Caco-2 (cell line): ENCODE data around the gene POFUT2. TPM values are rescaled to one million over a fixed set of nuclear protein-coding genes. Genes with fewer than 3 reads are reported as not detected.

ENCODE experiments used
- BruUV-seq: library from RNA; stranded (reverse); fragments of 400-500 nt; replicated peaks from 2 replicates; lab custom pipeline; 2021; lab: Mats Ljungman, UMichigan
- CTCF ChIA-PET: fragments of 300-600 bp; sonication (Branson Sonifier 250); formaldehyde crosslinking; loops from one replicate; lab custom pipeline; 2022; ENCODE audit warnings: antibody characterized with exemption; lab: Charles Lee
- POLR2A ChIA-PET: fragments of 300-600 bp; sonication (Branson Sonifier 250); formaldehyde crosslinking; loops from one replicate; lab custom pipeline; 2022; ENCODE audit warnings: antibody characterized with exemption; lab: Charles Lee
- DNase-seq, 2 experiments: peaks; one replicate each; pipeline versions ENCODE4 v3.0.0 to v3.0.0-alpha.2; 2020 to 2022
- H3K27me3 ChIP-seq: replicated peaks from 2 replicates; pipeline ENCODE4 v1.6.0; 2011; ENCODE audit warnings: low read length; ENCODE audit not compliant: control insufficient read depth, insufficient read depth
- H3K36me3 ChIP-seq: 2 replicates; pipeline ENCODE4 v1.5.1; 2011; ENCODE audit warnings: low read length; ENCODE audit not compliant: control insufficient read depth, insufficient read depth
- H3K4me1 ChIP-seq: fragments of 250-450 bp; sonication (Bioruptor Pico); 2 replicates; pipeline ENCODE4 v1.5.1; 2020; ENCODE audit warnings: mild to moderate bottlenecking
- H3K4me3 ChIP-seq: 2 replicates; pipeline ENCODE4 v1.5.1; 2011; ENCODE audit warnings: low read depth, mild to moderate bottlenecking, control low read depth, low read length
- H3K9me3 ChIP-seq: fragments of 250-450 bp; sonication (Bioruptor Pico); 2 replicates; pipeline ENCODE4 v1.5.1; 2020; ENCODE audit warnings: mild to moderate bottlenecking, moderate library complexity
- H3K27ac Mint-ChIP-seq: one replicate; pipeline ENCODE4 v1.8.0; 2022; ENCODE audit warnings: mixed read lengths; ENCODE audit not compliant: unreplicated experiment
- H3K27me3 Mint-ChIP-seq: one replicate; pipeline ENCODE4 v1.8.0; 2022; ENCODE audit warnings: mixed read lengths; ENCODE audit not compliant: insufficient read depth, unreplicated experiment
- H3K36me3 Mint-ChIP-seq: one replicate; pipeline ENCODE4 v1.8.0; 2022; ENCODE audit warnings: mild to moderate bottlenecking, mixed read lengths; ENCODE audit not compliant: insufficient read depth, unreplicated experiment
- H3K4me1 Mint-ChIP-seq: one replicate; pipeline ENCODE4 v1.8.0; 2022; ENCODE audit warnings: low read depth, mixed read lengths; ENCODE audit not compliant: unreplicated experiment
- H3K4me3 Mint-ChIP-seq: one replicate; pipeline ENCODE4 v1.8.0; 2022; ENCODE audit warnings: mild to moderate bottlenecking, moderate library complexity, mixed read lengths; ENCODE audit not compliant: unreplicated experiment
- H3K9me3 Mint-ChIP-seq: one replicate; pipeline ENCODE4 v1.8.0; 2022; ENCODE audit warnings: mixed read lengths; ENCODE audit not compliant: unreplicated experiment
- CTCF ChIP-seq, 2 experiments: fragments of 200-600 bp in 1 of 2; IDR thresholded peaks; 1 replicate in 1 of 2; 2 replicates in 1 of 2; pipeline versions ENCODE4 v1.5.1 to v1.8.0; 2011 to 2022; ENCODE audit warnings: antibody characterized with exemption in 1 of 2, control low read depth in 1 of 2, inconsistent platforms in 1 of 2, low read depth in 1 of 2, low read length in 1 of 2, mild to moderate bottlenecking in 1 of 2, moderate library complexity in 1 of 2; ENCODE audit not compliant: insufficient read depth in 1 of 2, severe bottlenecking in 1 of 2, unreplicated experiment in 1 of 2
- intact Hi-C: fragments of 100-400 bp; cut with micrococcal nuclease; formaldehyde crosslinking; loops from one replicate; pipeline ENCODE4 v1.10.0; 2022; ENCODE audit not compliant: unreplicated experiment
- total RNA-seq: library from RNA; stranded (reverse); gene quantifications from 2 replicates; pipeline ENCODE4 v1.2.3, GENCODE V29; 2022

The POFUT2 gene
- total RNA-seq, 1 experiment from 2014 or later: 32.0 TPM

- H3K4me1 Mint-ChIP-seq: no peaks in the 10 kb centered on the region
- no peak for TF ChIP-seq CTCF (IDR thresholded peaks at IDR 0.05; ENCODE audit: insufficient read depth in 1 of 2, low read depth in 1 of 2, low read length in 1 of 2, severe bottlenecking in 1 of 2, unreplicated experiment in 1 of 2)
- H3K36me3 Mint-ChIP-seq: peaks cover 7% of the 10 kb centered on the region
- ChIA-PET CTCF (interaction anchor here (0.6 kb wide), 1 partner anchor 338 kb away, joined by 3 read pairs; no protein-coding TSS in a partner anchor), POLR2A (no interaction called here)
- H3K27me3 Mint-ChIP-seq: no peaks in the 10 kb centered on the region
- H3K4me3 ChIP-seq: no peak overlapping the region
- no peaks in the 10 kb centered on the region for H3K9me3 Mint-ChIP-seq
- no peaks in the 10 kb centered on the region for H3K36me3 ChIP-seq
- no peak for DNase-seq
- intact Hi-C loops: no loop called here
- no TSS peak for BruUV-seq
- no peaks in the 10 kb centered on the region for H3K27me3 ChIP-seq
- H3K4me1 ChIP-seq: peaks cover 26% of the 10 kb centered on the region
- H3K9me3 ChIP-seq: no peaks in the 10 kb centered on the region
- H3K4me3 Mint-ChIP-seq: no peak overlapping the region
- H3K27ac Mint-ChIP-seq: no peak overlapping the region
These were observed 33.8 kb downstream of the POFUT2 start for GRCh38 chr21:45253633-45254459.

GRCh38 chr21:45253180-45253579 is 34.5 kb downstream of the POFUT2 start:
- POLR2A ChIA-PET: no interaction called here
- H3K4me1 Mint-ChIP-seq: no peaks in the 10 kb centered on the region
- no peaks in the 10 kb centered on the region for H3K27me3 Mint-ChIP-seq
- no peak for DNase-seq
- H3K36me3 Mint-ChIP-seq: peaks cover 3% of the 10 kb centered on the region
- H3K27me3 ChIP-seq: no peaks in the 10 kb centered on the region
- no peaks in the 10 kb centered on the region for H3K9me3 Mint-ChIP-seq
- no TSS peak for BruUV-seq
- H3K4me3 Mint-ChIP-seq: no peak overlapping the region
- H3K4me3 ChIP-seq: no peak overlapping the region
- H3K36me3 ChIP-seq: no peaks in the 10 kb centered on the region
- no peaks in the 10 kb centered on the region for H3K9me3 ChIP-seq
- no peak for TF ChIP-seq CTCF (IDR thresholded peaks at IDR 0.05; ENCODE audit: insufficient read depth in 1 of 2, low read depth in 1 of 2, low read length in 1 of 2, severe bottlenecking in 1 of 2, unreplicated experiment in 1 of 2)
- H3K27ac Mint-ChIP-seq: no peak overlapping the region
- intact Hi-C loops: no loop called here
- peaks cover 22% of the 10 kb centered on the region for H3K4me1 ChIP-seq
- CTCF ChIA-PET: no interaction called here

- ChIA-PET POLR2A (no interaction called here), CTCF (no interaction called here)
- H3K4me1 Mint-ChIP-seq: no peaks in the 10 kb centered on the region
- H3K27me3 Mint-ChIP-seq: no peaks in the 10 kb centered on the region
- Histone ChIP-seq H3K36me3 (no peaks in the 10 kb centered on the region), H3K4me1 (peaks cover 15% of the 10 kb centered on the region), H3K9me3 (no peaks in the 10 kb centered on the region), H3K4me3 (no peak overlapping the region), H3K27me3 (no peaks in the 10 kb centered on the region)
- DNase-seq: no peak
- H3K4me3 Mint-ChIP-seq: no peak overlapping the region
- no peak overlapping the region for H3K27ac Mint-ChIP-seq
- no peaks in the 10 kb centered on the region for H3K36me3 Mint-ChIP-seq
- no peaks in the 10 kb centered on the region for H3K9me3 Mint-ChIP-seq
- TF ChIP-seq CTCF (IDR thresholded peaks at IDR 0.05; ENCODE audit: insufficient read depth in 1 of 2, low read depth in 1 of 2, low read length in 1 of 2, severe bottlenecking in 1 of 2, unreplicated experiment in 1 of 2): no peak
- intact Hi-C loops: no loop called here
- BruUV-seq: no TSS peak
These were observed 35.2 kb downstream of the POFUT2 start for GRCh38 chr21:45252448-45252925.
